HCEC 1CT (cell line): ENCODE measurements around the gene FBXO28.
A peak's percentile ranks its signal among the peaks of the same experiment; 100 is the strongest.
"Not testable (repeated sequence)": the region's sequence is repeated elsewhere in the genome, so short reads cannot be mapped to it uniquely, and the experiment has no call there.

Experiments
- DNase-seq: peaks from one replicate; pipeline ENCODE4 v3.0.0-alpha.2; 2017

Gene FBXO28

GRCh38 chr1:224113918-224114786 is at the start of gene FBXO28:
Gene FBXO28 (plus strand): TSS chr1:224114111. CDS start chr1:224114130, 19 bp downstream.
- peak; percentile 91 for DNase-seq

- no peak for DNase-seq
These were observed 49.8 kb upstream of the FBXO28 start for GRCh38 chr1:224064150-224064549.

GRCh38 chr1:224065455-224065854 is 48.5 kb upstream of the FBXO28 start:
- peak; percentile 74 for DNase-seq

- no peak for DNase-seq
These were observed 46.7 kb upstream of the FBXO28 start for GRCh38 chr1:224067207-224067606.

- DNase-seq = peak; percentile 87
These were observed 46.1 kb upstream of the FBXO28 start for GRCh38 chr1:224067621-224068457.

GRCh38 chr1:224068458-224069072 is 45.3 kb upstream of the FBXO28 start:
- no peak for DNase-seq

GRCh38 chr1:224069138-224069537 is 44.8 kb upstream of the FBXO28 start:
- no peak for DNase-seq

- no peak for DNase-seq
These were observed 43.4 kb upstream of the FBXO28 start for GRCh38 chr1:224070521-224070920.

- DNase-seq = no peak
These were observed 37.5 kb upstream of the FBXO28 start for GRCh38 chr1:224076407-224076806.

GRCh38 chr1:224079644-224080043 is 34.3 kb upstream of the FBXO28 start:
- DNase-seq = not testable (repeated sequence)

- DNase-seq = peak; percentile 52
These were observed 33.7 kb upstream of the FBXO28 start for GRCh38 chr1:224080115-224080774.

- DNase-seq = no peak
These were observed 32.3 kb upstream of the FBXO28 start for GRCh38 chr1:224081604-224082003.

- DNase-seq = peak; percentile 57
These were observed 31.8 kb upstream of the FBXO28 start for GRCh38 chr1:224082146-224082545.

- DNase-seq = no peak
These were observed 29.0 kb upstream of the FBXO28 start for GRCh38 chr1:224084867-224085266.

- DNase-seq = no peak
These were observed 28.3 kb upstream of the FBXO28 start for GRCh38 chr1:224085421-224086108.

- DNase-seq = no peak
These were observed 26.6 kb upstream of the FBXO28 start for GRCh38 chr1:224087286-224087794.

GRCh38 chr1:224089583-224089982 is 24.3 kb upstream of the FBXO28 start:
- DNase-seq = no peak

GRCh38 chr1:224090116-224090515 is 23.8 kb upstream of the FBXO28 start:
- DNase-seq = no peak

GRCh38 chr1:224092111-224092510 is 21.8 kb upstream of the FBXO28 start:
- no peak for DNase-seq

- DNase-seq = no peak
These were observed 21.3 kb upstream of the FBXO28 start for GRCh38 chr1:224092601-224093000.

- no peak for DNase-seq
These were observed 18.6 kb upstream of the FBXO28 start for GRCh38 chr1:224095339-224095738.

GRCh38 chr1:224095867-224096266 is 18.0 kb upstream of the FBXO28 start:
- DNase-seq = no peak
